DMS53 treated with DMSO at 0.1 percent for 48 hours (cell line): Measurements from ENCODE around the gene KCNIP4.
A peak's percentile ranks its signal among the peaks of the same experiment; 100 is the strongest.

Experiments used
- DNase-seq: peaks from one replicate; lab custom pipeline; 2025; ENCODE audit not compliant: unreplicated experiment; lab: John Stamatoyannopoulos, UW

The KCNIP4 gene

GRCh38 chr4:21856301-21856700 is 92.3 kb downstream of the KCNIP4 start:
- no peak for DNase-seq

GRCh38 chr4:21849077-21849476 is 99.5 kb downstream of the KCNIP4 start:
- no peak for DNase-seq

- no peak for DNase-seq
Measured at GRCh38 chr4:21848021-21848420, 100.6 kb downstream of the KCNIP4 start.

GRCh38 chr4:21845663-21846062 is 102.9 kb downstream of the KCNIP4 start:
- DNase-seq: no peak

- no peak for DNase-seq
Measured at GRCh38 chr4:21835712-21836111, 112.9 kb downstream of the KCNIP4 start.

GRCh38 chr4:21830272-21830671 is 118.3 kb downstream of the KCNIP4 start:
- no peak for DNase-seq

- DNase-seq: no peak
Measured at GRCh38 chr4:21827575-21827974, 121.0 kb downstream of the KCNIP4 start.

- DNase-seq: no peak
Measured at GRCh38 chr4:21826071-21826470, 122.5 kb downstream of the KCNIP4 start.

- DNase-seq: no peak
Measured at GRCh38 chr4:21819086-21819485, 129.5 kb downstream of the KCNIP4 start.

GRCh38 chr4:21815651-21816377 is 132.8 kb downstream of the KCNIP4 start:
- DNase-seq: no peak

GRCh38 chr4:21811565-21811964 is 137.0 kb downstream of the KCNIP4 start:
- DNase-seq: no peak

- no peak for DNase-seq
Measured at GRCh38 chr4:21806991-21807390, 141.6 kb downstream of the KCNIP4 start.

GRCh38 chr4:21802406-21802805 is 146.2 kb downstream of the KCNIP4 start:
- DNase-seq: no peak

- DNase-seq: no peak
Measured at GRCh38 chr4:21801661-21802385, 146.7 kb downstream of the KCNIP4 start.

GRCh38 chr4:21795091-21795490 is 153.5 kb downstream of the KCNIP4 start:
- no peak for DNase-seq

- no peak for DNase-seq
Measured at GRCh38 chr4:21792736-21793135, 155.8 kb downstream of the KCNIP4 start.

GRCh38 chr4:21790438-21791029 is 158.0 kb downstream of the KCNIP4 start:
- peak; percentile 42 for DNase-seq

- DNase-seq: no peak
Measured at GRCh38 chr4:21780148-21780547, 168.4 kb downstream of the KCNIP4 start.

GRCh38 chr4:21778702-21779101 is 169.9 kb downstream of the KCNIP4 start:
- no peak for DNase-seq

- DNase-seq: no peak
Measured at GRCh38 chr4:21775703-21776102, 172.9 kb downstream of the KCNIP4 start.

- no peak for DNase-seq
Measured at GRCh38 chr4:21769404-21770147, 179.0 kb downstream of the KCNIP4 start.
